Panc1 (cell line): ENCODE measurements around the gene SH3D19. TPM values are rescaled to one million over a fixed set of nuclear protein-coding genes. Genes with fewer than 3 reads are reported as not detected.

Source experiments
- ATAC-seq: fragments of 200-7000 bp; cut with Tn5 transposase; 2 replicates; pipeline ENCODE4 v1.9.1; 2020; ENCODE audit warnings: mild to moderate bottlenecking, moderate library complexity
- BruUV-seq: library from RNA; stranded (reverse); fragments of 400-500 nt; replicated peaks from 2 replicates; lab custom pipeline; 2021; lab: Mats Ljungman, UMichigan
- CTCF ChIA-PET: fragments of 300-600 bp; sonication (Branson Sonifier 250); formaldehyde crosslinking; loops from one replicate; lab custom pipeline; 2022; ENCODE audit warnings: antibody characterized with exemption; lab: Charles Lee
- POLR2A ChIA-PET: fragments of 300-600 bp; sonication (Branson Sonifier 250); formaldehyde crosslinking; loops from one replicate; lab custom pipeline; 2022; ENCODE audit warnings: antibody characterized with exemption; lab: Charles Lee
- DNase-seq: peaks from one replicate; pipeline ENCODE4 v3.0.0-alpha.2; 2010; ENCODE audit warnings: low read depth, low spot score
- H3K27ac ChIP-seq: 2 replicates; pipeline ENCODE4 v1.5.1; 2011; ENCODE audit warnings: mild to moderate bottlenecking, low read length, inconsistent platforms
- H3K27me3 ChIP-seq: fragments of 200-500 bp; sonication (Bioruptor generic); 2 replicates; pipeline ENCODE4 v1.6.0; 2014; ENCODE audit warnings: low read length, inconsistent platforms; ENCODE audit not compliant: control insufficient read depth, insufficient read depth
- H3K36me3 ChIP-seq: fragments of 200-500 bp; sonication (Bioruptor generic); 2 replicates; pipeline ENCODE4 v1.5.1; 2014; ENCODE audit warnings: inconsistent platforms, mild to moderate bottlenecking, low read length, moderate library complexity; ENCODE audit not compliant: control insufficient read depth, insufficient read depth
- H3K4me1 ChIP-seq: 2 replicates; pipeline ENCODE4 v1.5.1; 2011; ENCODE audit warnings: inconsistent platforms, mild to moderate bottlenecking, low read length, moderate library complexity; ENCODE audit not compliant: control insufficient read depth, insufficient read depth
- H3K4me3 ChIP-seq, 2 experiments: 2 replicates each; pipeline ENCODE4 v1.5.1; 2011 to 2012; ENCODE audit warnings: low read depth in 2 of 2, low read length in 2 of 2, mild to moderate bottlenecking in 2 of 2, inconsistent platforms in 1 of 2, moderate library complexity in 1 of 2
- H3K9me3 ChIP-seq: fragments of 200-500 bp; sonication (Bioruptor generic); 2 replicates; pipeline ENCODE4 v1.5.1; 2014; ENCODE audit warnings: low read depth, mild to moderate bottlenecking, inconsistent platforms, low read length, moderate library complexity; ENCODE audit not compliant: control insufficient read depth, insufficient read depth
- CTCF ChIP-seq: fragments of 450-650 bp; IDR thresholded peaks from 2 replicates; pipeline ENCODE4 v1.5.1; 2017; ENCODE audit warnings: mild to moderate bottlenecking
- POLR2AphosphoS5 ChIP-seq: IDR thresholded peaks from 2 replicates; pipeline ENCODE4 v1.6.1; 2012; ENCODE audit warnings: mild to moderate bottlenecking, low read depth, low read length, moderate library complexity
- REST ChIP-seq, 2 experiments: IDR thresholded peaks; 2 replicates each; pipeline ENCODE4 v1.6.1; 2011 to 2012; ENCODE audit warnings: low read depth in 2 of 2, control low read depth in 1 of 2, low read length in 1 of 2, mild to moderate bottlenecking in 1 of 2, moderate library complexity in 1 of 2; ENCODE audit not compliant: insufficient read depth in 1 of 2
- SIN3A ChIP-seq: IDR thresholded peaks from 2 replicates; pipeline ENCODE4 v1.6.1; 2012; ENCODE audit warnings: low read depth, mild to moderate bottlenecking, low read length, moderate library complexity, borderline replicate concordance; ENCODE audit not compliant: insufficient read depth
- TCF7L2 ChIP-seq: IDR thresholded peaks from 2 replicates; pipeline ENCODE4 v1.6.1; 2011; ENCODE audit warnings: mild to moderate bottlenecking, low read depth, low read length, inconsistent platforms
- in situ Hi-C: cut with HindIII; loops from 2 replicates; pipeline ENCODE4 v1.10.0; 2016; ENCODE audit warnings: low sequenced_read_pairs, low pct_unique_long_range_greater_than_20kb
- intact Hi-C: fragments of 100-400 bp; cut with micrococcal nuclease; formaldehyde crosslinking; loops from one replicate; pipeline ENCODE4 v1.10.0; 2022; ENCODE audit not compliant: unreplicated experiment
- total RNA-seq: library from RNA; stranded (reverse); gene quantifications from one replicate; pipeline ENCODE4 v1.2.1, GENCODE V29; 2021; ENCODE audit not compliant: unreplicated experiment

SH3D19 gene
- total RNA-seq, 1 experiment from 2014 or later, result 19.8 TPM

GRCh38 chr4:151205722-151206121 lies 119.7 kb downstream of the SH3D19 start:
- ATAC-seq (no peak), DNase-seq (no peak)
- ChIA-PET CTCF (no interaction called here), POLR2A (no interaction called here)
- in situ Hi-C loops, result no loop called here
- Histone ChIP-seq H3K4me1 (no peaks in the 10 kb centered on the region), H3K4me3 (no peak overlapping the region), H3K27ac (no peak overlapping the region), H3K9me3 (no peaks in the 10 kb centered on the region), H3K27me3 (no peaks in the 10 kb centered on the region), H3K36me3 (no peaks in the 10 kb centered on the region)
- no TSS peak for BruUV-seq
- TF ChIP-seq CTCF (no peak), REST (IDR thresholded peaks at IDR 0.05; ENCODE audit: insufficient read depth in 1 of 2, low read depth in 2 of 2, low read length in 1 of 2) (no peak), POLR2AphosphoS5 (no peak), TCF7L2 (no peak), SIN3A (no peak)
- intact Hi-C loops, result no loop called here

GRCh38 chr4:151204925-151205524 lies 120.4 kb downstream of the SH3D19 start:
- in situ Hi-C loops (no loop called here), intact Hi-C loops (no loop called here)
- Histone ChIP-seq H3K27ac (no peak overlapping the region), H3K9me3 (no peaks in the 10 kb centered on the region), H3K4me1 (no peaks in the 10 kb centered on the region), H3K36me3 (no peaks in the 10 kb centered on the region), H3K4me3 (no peak overlapping the region), H3K27me3 (no peaks in the 10 kb centered on the region)
- ChIA-PET CTCF (no interaction called here), POLR2A (no interaction called here)
- no peak for TF ChIP-seq TCF7L2
- no peak for TF ChIP-seq POLR2AphosphoS5
- TF ChIP-seq CTCF, result no peak
- TF ChIP-seq REST (IDR thresholded peaks at IDR 0.05; ENCODE audit: insufficient read depth in 1 of 2, low read depth in 2 of 2, low read length in 1 of 2), result no peak
- no peak for TF ChIP-seq SIN3A
- BruUV-seq, result no TSS peak
- ATAC-seq, result no peak
- no peak for DNase-seq
